ENCODE results near the gene MYRF.

DNA sequence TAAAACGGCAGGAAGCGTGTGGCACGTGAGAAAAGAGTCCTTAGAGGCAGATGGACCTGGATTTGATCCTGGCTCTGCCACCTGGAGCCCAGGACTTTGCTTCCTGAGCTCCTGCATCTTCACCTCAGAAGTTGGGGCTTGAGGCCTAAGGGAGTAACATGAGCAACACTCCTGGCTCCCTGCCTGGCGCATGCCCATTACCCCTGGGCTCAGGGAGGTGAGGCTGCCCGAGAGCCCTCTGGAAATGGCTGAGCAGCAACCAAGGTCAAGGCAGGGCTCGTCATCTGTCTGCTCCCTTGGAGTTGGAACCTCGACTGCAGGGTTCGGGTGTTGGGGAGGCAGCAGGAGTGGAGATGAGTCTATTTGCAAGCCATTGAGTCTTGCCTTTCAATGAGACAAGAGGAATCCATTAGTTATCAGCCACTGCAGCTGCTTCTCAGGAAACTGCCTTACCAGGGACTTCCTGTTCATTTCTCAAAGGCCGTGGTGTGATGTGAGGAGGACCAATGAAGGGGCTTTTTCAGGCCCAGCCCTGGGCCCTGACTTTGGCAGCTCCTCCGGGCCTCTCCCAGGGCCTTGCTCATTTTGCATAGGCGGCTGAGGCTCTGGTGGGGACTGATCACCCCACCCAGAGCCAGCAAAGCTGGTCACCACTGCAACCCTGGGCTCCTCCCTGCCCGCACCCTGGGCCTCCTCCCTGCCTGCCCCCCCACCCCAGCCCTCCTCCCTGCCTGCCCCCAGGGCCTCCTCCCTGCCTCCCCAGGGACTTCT is 82.0 kb downstream of the MYRF start:
- TF ChIP-seq, protein P1, sequence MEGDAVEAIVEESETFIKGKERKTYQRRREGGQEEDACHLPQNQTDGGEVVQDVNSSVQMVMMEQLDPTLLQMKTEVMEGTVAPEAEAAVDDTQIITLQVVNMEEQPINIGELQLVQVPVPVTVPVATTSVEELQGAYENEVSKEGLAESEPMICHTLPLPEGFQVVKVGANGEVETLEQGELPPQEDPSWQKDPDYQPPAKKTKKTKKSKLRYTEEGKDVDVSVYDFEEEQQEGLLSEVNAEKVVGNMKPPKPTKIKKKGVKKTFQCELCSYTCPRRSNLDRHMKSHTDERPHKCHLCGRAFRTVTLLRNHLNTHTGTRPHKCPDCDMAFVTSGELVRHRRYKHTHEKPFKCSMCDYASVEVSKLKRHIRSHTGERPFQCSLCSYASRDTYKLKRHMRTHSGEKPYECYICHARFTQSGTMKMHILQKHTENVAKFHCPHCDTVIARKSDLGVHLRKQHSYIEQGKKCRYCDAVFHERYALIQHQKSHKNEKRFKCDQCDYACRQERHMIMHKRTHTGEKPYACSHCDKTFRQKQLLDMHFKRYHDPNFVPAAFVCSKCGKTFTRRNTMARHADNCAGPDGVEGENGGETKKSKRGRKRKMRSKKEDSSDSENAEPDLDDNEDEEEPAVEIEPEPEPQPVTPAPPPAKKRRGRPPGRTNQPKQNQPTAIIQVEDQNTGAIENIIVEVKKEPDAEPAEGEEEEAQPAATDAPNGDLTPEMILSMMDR (IDR thresholded peaks at IDR 0.05), result no peak
- TF ChIP-seq POLR2A (IDR thresholded peaks at IDR 0.05), result no peak
